GM15510 (cell line): Measurements from ENCODE around the gene TNXB.

ENCODE experiments used
- POLR2A ChIP-seq: IDR thresholded peaks from 3 replicates; pipeline ENCODE4 v1.6.1; 2011; ENCODE audit warnings: borderline replicate concordance; ENCODE audit not compliant: insufficient read length; ENCODE audit errors: extremely low read depth

The TNXB gene

DNA sequence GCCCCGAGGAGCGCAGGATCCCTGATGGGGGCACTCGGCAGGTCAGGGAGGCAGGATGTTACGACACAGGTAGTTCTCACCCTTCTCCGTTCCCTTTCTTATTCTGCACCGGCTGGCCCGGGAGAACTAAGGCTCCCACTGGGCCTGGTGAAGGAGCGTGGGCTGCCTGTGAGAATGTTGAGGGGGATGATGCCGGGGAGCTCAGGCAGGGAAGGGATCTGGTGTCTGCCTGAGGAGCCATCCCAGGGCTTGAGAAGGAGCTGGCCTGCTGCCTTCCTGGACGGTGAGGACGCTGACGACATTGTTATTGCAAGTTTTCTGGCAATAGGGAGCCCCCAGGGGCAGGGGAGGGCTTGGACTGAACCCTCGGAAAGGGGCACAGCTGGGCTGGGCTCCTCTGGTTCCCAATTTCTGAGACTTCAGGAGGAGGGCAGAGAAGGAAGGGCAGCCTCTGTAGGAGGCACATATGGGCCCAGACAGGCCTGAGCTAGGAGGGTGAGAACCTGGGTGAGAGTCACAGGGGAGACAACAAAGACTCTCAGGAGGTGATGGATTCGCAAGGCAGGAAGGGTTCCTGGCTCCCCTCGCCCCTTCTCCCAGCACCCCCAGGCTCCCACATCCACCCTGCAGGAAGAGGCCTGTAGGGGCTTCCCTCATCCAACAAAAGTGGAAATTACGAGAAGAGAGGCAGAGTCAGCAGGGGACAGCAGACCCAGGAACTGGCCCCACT lies 38.2 kb downstream of the TNXB start:
- TF ChIP-seq POLR2A, result no peak

DNA sequence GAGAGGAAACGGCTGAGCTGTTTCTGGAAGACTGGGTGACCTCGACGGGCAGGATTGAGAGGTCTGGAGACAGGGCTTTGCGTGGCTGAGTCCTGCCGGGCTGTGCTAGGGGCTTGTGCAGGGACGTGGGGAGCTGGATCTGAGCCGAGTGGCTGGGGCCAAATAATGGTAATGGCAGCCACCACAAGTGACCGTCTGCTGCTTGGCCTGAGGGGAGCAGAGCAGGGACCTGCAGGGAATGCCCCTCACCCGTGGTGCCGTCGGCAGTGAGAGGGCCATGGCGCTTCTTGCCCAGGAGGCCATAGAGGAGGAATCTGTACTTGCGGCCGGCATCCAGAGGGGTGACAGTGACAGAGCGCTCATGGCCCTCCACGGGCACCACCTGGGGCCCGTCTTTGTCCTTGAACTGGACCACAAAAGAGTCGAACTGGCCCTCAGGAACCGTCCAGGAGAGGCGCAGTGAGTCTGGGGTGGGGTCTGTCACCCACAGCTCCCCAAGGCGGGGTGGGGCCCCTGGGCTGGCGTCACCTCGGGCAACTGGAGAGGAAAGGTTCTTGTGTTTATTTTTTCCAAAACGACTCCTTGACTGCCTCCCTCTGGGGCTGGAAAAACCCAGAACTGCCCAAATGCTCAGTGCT lies 39.1 kb downstream of the TNXB start:
- no peak for TF ChIP-seq POLR2A

- TF ChIP-seq POLR2A, result no peak
Measured at GRCh38 chr6:32069460-32069859, 39.7 kb downstream of the TNXB start.

- TF ChIP-seq POLR2A, result no peak
Measured at GRCh38 chr6:32068867-32069266, 40.3 kb downstream of the TNXB start.

- TF ChIP-seq POLR2A, result no peak
Measured at GRCh38 chr6:32064706-32065105, 44.4 kb downstream of the TNXB start.

DNA sequence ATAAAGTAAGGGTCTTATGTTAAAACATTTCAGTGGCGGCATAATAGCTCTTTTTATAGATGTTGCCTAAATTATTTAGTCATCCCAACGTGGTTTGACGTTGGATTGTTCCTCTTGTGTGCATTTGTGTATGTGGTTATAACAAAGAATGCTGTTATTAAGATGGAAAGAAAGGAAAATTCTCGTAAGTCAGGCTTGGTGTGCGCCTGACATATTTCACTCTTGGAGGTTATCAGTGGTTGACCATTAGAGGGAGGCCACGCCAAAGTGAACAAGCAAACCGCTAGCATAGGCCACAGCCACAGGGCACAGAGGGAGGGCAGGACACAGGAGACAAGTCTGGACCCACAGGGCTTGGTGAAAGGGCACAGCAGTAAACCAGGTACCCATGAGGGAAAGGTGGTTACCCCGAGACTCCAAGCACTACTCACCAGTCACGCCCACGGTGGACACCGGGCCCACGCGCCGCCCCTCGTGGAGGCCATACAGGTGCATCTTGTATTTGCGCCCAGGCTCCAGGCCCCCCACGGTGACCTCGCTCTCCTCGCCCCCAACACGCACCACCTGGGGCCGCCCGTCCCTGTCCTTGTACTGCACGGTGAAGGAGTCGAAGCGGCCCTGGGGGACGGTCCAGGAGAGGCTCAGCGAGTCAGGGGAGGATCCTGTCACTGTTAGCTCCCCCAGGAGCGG lies 48.0 kb downstream of the TNXB start:
- TF ChIP-seq POLR2A, result no peak

GRCh38 chr6:32058511-32058963 lies 50.6 kb downstream of the TNXB start:
- TF ChIP-seq POLR2A, result no peak

GRCh38 chr6:32057966-32058365 lies 51.2 kb downstream of the TNXB start:
- no peak for TF ChIP-seq POLR2A

GRCh38 chr6:32056254-32056653 lies 52.9 kb downstream of the TNXB start:
- no peak for TF ChIP-seq POLR2A

GRCh38 chr6:32050562-32050961 lies 58.6 kb downstream of the TNXB start:
- no peak for TF ChIP-seq POLR2A

GRCh38 chr6:32047855-32048766 lies 61.0 kb downstream of the TNXB start:
- TF ChIP-seq POLR2A, result no peak

- TF ChIP-seq POLR2A, result no peak
Measured at GRCh38 chr6:32047539-32047854, 61.6 kb downstream of the TNXB start.

DNA sequence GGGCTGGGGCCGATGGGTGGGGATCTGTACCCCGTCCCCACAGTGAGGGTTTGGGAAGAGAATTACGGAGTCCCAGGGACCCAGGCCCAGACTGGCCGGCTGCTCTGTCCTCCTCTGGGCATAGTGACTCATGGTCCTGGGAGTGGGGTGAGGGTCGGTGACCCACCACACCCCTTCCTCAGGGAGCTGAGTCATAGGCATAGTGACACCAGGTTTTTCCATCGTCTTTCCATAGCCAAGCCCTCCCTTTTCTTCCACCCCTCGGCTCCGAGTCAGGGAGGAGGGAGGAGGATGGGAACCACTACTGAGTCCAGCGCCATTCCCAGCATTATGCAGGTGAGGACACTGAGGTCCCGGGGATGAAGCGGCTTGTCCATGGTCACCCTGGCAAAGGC lies 62.1 kb downstream of the TNXB start:
- no peak for TF ChIP-seq POLR2A

- no peak for TF ChIP-seq POLR2A
Measured at GRCh38 chr6:32046450-32047083, 62.6 kb downstream of the TNXB start.
